RKO (cell line): ENCODE results near the gene SAC3D1.

Source experiments
- DNase-seq: peaks from one replicate; pipeline ENCODE4 v3.0.0-alpha.2; 2016; ENCODE audit warnings: low spot score

SAC3D1 gene

DNA sequence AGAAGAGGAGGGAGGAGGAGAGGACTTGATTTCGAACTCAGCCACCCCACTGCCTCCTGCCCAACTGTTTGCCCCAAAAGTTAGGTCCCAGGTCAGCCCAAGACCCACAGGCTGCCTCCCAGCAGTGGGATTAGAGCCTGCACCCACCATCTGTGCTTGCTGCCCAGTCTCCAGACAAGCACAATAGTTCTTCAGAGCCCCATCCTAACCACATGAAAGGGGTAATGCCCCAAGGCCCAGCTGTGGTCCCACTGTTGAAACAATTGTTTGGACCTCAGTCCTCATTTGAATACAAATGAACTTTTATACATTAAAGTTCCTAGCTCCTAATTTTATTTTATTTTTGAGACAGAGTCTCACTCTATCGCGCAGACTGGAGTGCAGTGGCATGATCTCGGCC is 49.6 kb downstream of the SAC3D1 start:
- no peak for DNase-seq
